Keratinocyte (primary cell): ENCODE results near the gene CCDC126. TPM values are rescaled to one million over a fixed set of nuclear protein-coding genes. Genes with fewer than 3 reads are reported as not detected.

Experiments
- DNase-seq: peaks from one replicate; pipeline ENCODE4 v3.0.0-alpha.2; 2011; ENCODE audit warnings: low read depth, missing footprints, low spot score
- FAIRE-seq: peaks from 2 replicates; lab custom pipeline; 2011; peaks lifted over from hg19 to GRCh38; lab: Jason Lieb, UNC
- H2AFZ ChIP-seq: 2 replicates; pipeline ENCODE4 v1.6.0; 2012; ENCODE audit warnings: low read length, control low read depth, inconsistent platforms; ENCODE audit not compliant: control insufficient read depth
- H3K27ac ChIP-seq: 2 replicates; pipeline ENCODE4 v1.5.1; 2011; ENCODE audit warnings: low read length; ENCODE audit not compliant: control insufficient read depth, insufficient read depth
- H3K27me3 ChIP-seq: 3 replicates; pipeline ENCODE4 v1.6.0; 2011; ENCODE audit warnings: low read length; ENCODE audit not compliant: control insufficient read depth, insufficient read depth; ENCODE audit errors: extremely low read depth
- H3K36me3 ChIP-seq, 2 experiments: 2 replicates in 1 of 2; 3 replicates in 1 of 2; pipeline ENCODE4 v1.5.1; 2011; ENCODE audit warnings: low read length in 2 of 2, mild to moderate bottlenecking in 1 of 2; ENCODE audit not compliant: control insufficient read depth in 2 of 2, insufficient read depth in 2 of 2; ENCODE audit errors: extremely low read depth in 1 of 2
- H3K4me1 ChIP-seq: 3 replicates; pipeline ENCODE4 v1.5.1; 2011; ENCODE audit warnings: low read length; ENCODE audit not compliant: control insufficient read depth, insufficient read depth; ENCODE audit errors: extremely low read depth
- H3K4me2 ChIP-seq: 3 replicates; pipeline ENCODE4 v1.6.0; 2011; ENCODE audit warnings: low read depth, low read length; ENCODE audit not compliant: control insufficient read depth, insufficient read depth; ENCODE audit errors: extremely low read depth
- H3K4me3 ChIP-seq, 3 experiments: fragments of 200-600 bp in 1 of 3; sonication (generic) in 1 of 3; 2 replicates in 2 of 3; 3 replicates in 1 of 3; pipeline ENCODE4 v1.5.1; 2011 to 2016; ENCODE audit warnings: low read length in 3 of 3, mild to moderate bottlenecking in 3 of 3, control low read depth in 2 of 3, inconsistent platforms in 1 of 3, low read depth in 1 of 3, mixed read lengths in 1 of 3, mixed run types in 1 of 3, moderate library complexity in 1 of 3; ENCODE audit not compliant: control insufficient read depth in 2 of 3, insufficient read depth in 2 of 3; ENCODE audit errors: extremely low read depth in 1 of 3
- H3K79me2 ChIP-seq: 2 replicates; pipeline ENCODE4 v1.6.0; 2012; ENCODE audit warnings: low read length; ENCODE audit not compliant: control insufficient read depth, insufficient read depth
- H3K9ac ChIP-seq: 3 replicates; pipeline ENCODE4 v1.6.0; 2011; ENCODE audit warnings: low read length; ENCODE audit not compliant: control insufficient read depth, insufficient read depth; ENCODE audit errors: extremely low read depth
- H3K9me1 ChIP-seq: 3 replicates; pipeline ENCODE4 v1.6.0; 2011; ENCODE audit warnings: low read length; ENCODE audit not compliant: control insufficient read depth, insufficient read depth; ENCODE audit errors: extremely low read depth
- H3K9me3 ChIP-seq: 2 replicates; pipeline ENCODE4 v1.5.1; 2012; ENCODE audit warnings: low read depth, low read length; ENCODE audit not compliant: control insufficient read depth
- H4K20me1 ChIP-seq: 3 replicates; pipeline ENCODE4 v1.6.0; 2011; ENCODE audit warnings: low read length; ENCODE audit not compliant: control insufficient read depth, insufficient read depth; ENCODE audit errors: extremely low read depth
- EZH2 ChIP-seq: IDR thresholded peaks from one replicate; pipeline ENCODE4 v1.6.1; 2012; ENCODE audit warnings: inconsistent platforms, mild to moderate bottlenecking, low read length, moderate library complexity
- dilution Hi-C: fragments of 300-500 bp; cut with MboI; formaldehyde crosslinking; loops from one replicate; pipeline ENCODE4 v1.7.0; 2020; ENCODE audit warnings: low sequenced_read_pairs; ENCODE audit not compliant: extremely low pct_ligation_motif_present
- polyA plus RNA-seq, 5 experiments: library from polyadenylated mRNA; depleted of rRNA in 3 of 5; stranded (reverse) in 3 of 5; stranded (forward) in 1 of 5; unstranded in 1 of 5; fragments of >200 nt; gene quantifications; 1 replicate in 1 of 5; 2 replicates in 3 of 5; 3 replicates in 1 of 5; pipeline versions ENCODE4 v1.2.1 to v1.2.3, GENCODE V29; 2011 to 2012; ENCODE audit warnings: missing spikeins in 2 of 5, low read depth in 1 of 5, low replicate concordance in 1 of 5
- TF ChIP-seq, protein P1 (sequence below), 3 experiments: IDR thresholded peaks in 1 of 3; conservative IDR thresholded peaks in 1 of 3; optimal IDR thresholded peaks in 1 of 3; 2 replicates in 2 of 3; 3 replicates in 1 of 3; pipeline versions ENCODE3 to v1.5.1; 2011; ENCODE audit warnings: low read length in 3 of 3, mild to moderate bottlenecking in 3 of 3, moderate library complexity in 2 of 3, control low read depth in 1 of 3, inconsistent platforms in 1 of 3; ENCODE audit not compliant: insufficient read depth in 2 of 3; ENCODE audit errors: extremely low read depth in 1 of 3

CCDC126 gene
- polyA plus RNA-seq, 1 donor (not counting 4 experiments of a cell fraction or from before 2014, with no cell fraction given) = 8.4 TPM

- H3K4me1 ChIP-seq = no peaks in the 10 kb centered on the region
- no peak for DNase-seq
- H4K20me1 ChIP-seq = no peaks in the 10 kb centered on the region
- TF ChIP-seq EZH2 = no peak
- TF ChIP-seq, protein P1, sequence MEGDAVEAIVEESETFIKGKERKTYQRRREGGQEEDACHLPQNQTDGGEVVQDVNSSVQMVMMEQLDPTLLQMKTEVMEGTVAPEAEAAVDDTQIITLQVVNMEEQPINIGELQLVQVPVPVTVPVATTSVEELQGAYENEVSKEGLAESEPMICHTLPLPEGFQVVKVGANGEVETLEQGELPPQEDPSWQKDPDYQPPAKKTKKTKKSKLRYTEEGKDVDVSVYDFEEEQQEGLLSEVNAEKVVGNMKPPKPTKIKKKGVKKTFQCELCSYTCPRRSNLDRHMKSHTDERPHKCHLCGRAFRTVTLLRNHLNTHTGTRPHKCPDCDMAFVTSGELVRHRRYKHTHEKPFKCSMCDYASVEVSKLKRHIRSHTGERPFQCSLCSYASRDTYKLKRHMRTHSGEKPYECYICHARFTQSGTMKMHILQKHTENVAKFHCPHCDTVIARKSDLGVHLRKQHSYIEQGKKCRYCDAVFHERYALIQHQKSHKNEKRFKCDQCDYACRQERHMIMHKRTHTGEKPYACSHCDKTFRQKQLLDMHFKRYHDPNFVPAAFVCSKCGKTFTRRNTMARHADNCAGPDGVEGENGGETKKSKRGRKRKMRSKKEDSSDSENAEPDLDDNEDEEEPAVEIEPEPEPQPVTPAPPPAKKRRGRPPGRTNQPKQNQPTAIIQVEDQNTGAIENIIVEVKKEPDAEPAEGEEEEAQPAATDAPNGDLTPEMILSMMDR (optimal IDR thresholded peaks at IDR 0.05 in 1 of 3, IDR thresholded peaks at IDR 0.05 in 1 of 3, conservative IDR thresholded peaks at IDR 0.05 in 1 of 3; ENCODE audit: extremely low read depth in 1 of 3, insufficient read depth in 2 of 3, low read length in 3 of 3) = no peak
- H3K79me2 ChIP-seq = no peaks in the 10 kb centered on the region
- no peak overlapping the region for H2AFZ ChIP-seq
- H3K4me2 ChIP-seq = no peak overlapping the region
- no peak for FAIRE-seq
- H3K36me3 ChIP-seq = no peaks in the 10 kb centered on the region
- H3K9ac ChIP-seq = no peak overlapping the region
- H3K9me3 ChIP-seq = no peaks in the 10 kb centered on the region
- H3K4me3 ChIP-seq = no peak overlapping the region
- no peaks in the 10 kb centered on the region for H3K27me3 ChIP-seq
- H3K27ac ChIP-seq = no peak overlapping the region
- dilution Hi-C loops = no loop called here
- no peaks in the 10 kb centered on the region for H3K9me1 ChIP-seq
Observed at GRCh38 chr7:23617482-23617881, 20.3 kb downstream of the CCDC126 start.

- H3K4me3 ChIP-seq = no peak overlapping the region
- no peak overlapping the region for H3K4me2 ChIP-seq
- FAIRE-seq (no peak), DNase-seq (no peak)
- H3K27ac ChIP-seq = no peak overlapping the region
- no peaks in the 10 kb centered on the region for H3K4me1 ChIP-seq
- H3K9ac ChIP-seq = no peak overlapping the region
- no peaks in the 10 kb centered on the region for H4K20me1 ChIP-seq
- dilution Hi-C loops = no loop called here
- no peak overlapping the region for H2AFZ ChIP-seq
- TF ChIP-seq EZH2 = no peak
- H3K36me3 ChIP-seq = no peaks in the 10 kb centered on the region
- H3K27me3 ChIP-seq = no peaks in the 10 kb centered on the region
- H3K9me3 ChIP-seq = no peaks in the 10 kb centered on the region
- no peaks in the 10 kb centered on the region for H3K79me2 ChIP-seq
- H3K9me1 ChIP-seq = no peaks in the 10 kb centered on the region
Observed at GRCh38 chr7:23618241-23618640, 21.1 kb downstream of the CCDC126 start.

DNA sequence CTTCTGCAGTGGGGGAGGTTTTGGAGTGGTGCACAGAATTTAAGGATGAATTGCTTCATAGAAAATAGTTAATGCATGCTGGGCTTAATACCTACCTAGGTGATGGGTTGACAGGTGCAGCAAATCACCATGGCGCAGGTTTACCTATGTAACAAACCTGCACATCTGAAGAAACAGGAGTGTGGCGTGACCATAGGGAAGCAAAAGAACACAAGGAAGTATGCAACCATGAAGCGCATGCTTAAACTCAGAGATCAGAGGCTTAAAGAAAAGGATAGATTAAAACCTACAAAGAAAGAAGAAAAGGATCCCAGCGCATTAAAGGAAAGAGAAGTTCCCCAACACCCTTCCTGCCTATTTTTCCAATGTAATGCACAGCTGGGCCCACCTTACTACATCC, 22.0 kb downstream of the CCDC126 start:
- FAIRE-seq = no peak
- dilution Hi-C loops = no loop called here
- H3K4me2 ChIP-seq = no peak overlapping the region

More for the DNA sequence above, 22.0 kb downstream of the CCDC126 start:
- Histone ChIP-seq H4K20me1 (no peaks in the 10 kb centered on the region), H3K27ac (no peak overlapping the region), H3K4me3 (no peak overlapping the region), H3K4me1 (no peaks in the 10 kb centered on the region), H3K36me3 (no peaks in the 10 kb centered on the region), H3K9ac (no peak overlapping the region), H3K27me3 (no peaks in the 10 kb centered on the region), H3K9me1 (no peaks in the 10 kb centered on the region), H3K79me2 (no peaks in the 10 kb centered on the region), H2AFZ (no peak overlapping the region), H3K9me3 (no peaks in the 10 kb centered on the region)
- DNase-seq = no peak
- TF ChIP-seq, protein P1 (optimal IDR thresholded peaks at IDR 0.05 in 1 of 3, IDR thresholded peaks at IDR 0.05 in 1 of 3, conservative IDR thresholded peaks at IDR 0.05 in 1 of 3; ENCODE audit: extremely low read depth in 1 of 3, insufficient read depth in 2 of 3, low read length in 3 of 3) = no peak
- TF ChIP-seq EZH2 = no peak
